Pancreas (tissue), 10 donors: ENCODE data around the gene TPPP3. TPM values are rescaled to one million over a fixed set of nuclear protein-coding genes. Genes with fewer than 3 reads are reported as not detected.

Experiments used
- ATAC-seq, 4 donors: fragments of 200-7000 bp; cut with Tn5 transposase; one replicate each; pipeline versions ENCODE4 v1.8.0 to v1.9.1; 2020; ENCODE audit warnings: mild to moderate bottlenecking in 4 of 4, moderate library complexity in 4 of 4
- DNase-seq, 6 donors: peaks; one replicate each; pipeline ENCODE4 v3.0.0-alpha.2; 2020
- FAIRE-seq: peaks from 2 replicates; lab custom pipeline; 2012; peaks lifted over from hg19 to GRCh38; lab: Jason Lieb, UNC
- H3K27ac ChIP-seq, 4 donors: fragments of 200-600 bp; sonication (generic); 1 replicate in 3 of 4; 2 replicates in 1 of 4; pipeline versions ENCODE4 v1.5.0 to v1.8.0; 2020
- H3K27me3 ChIP-seq, 4 donors: fragments of 200-600 bp; one replicate each; pipeline ENCODE4 v1.8.0; 2021
- H3K36me3 ChIP-seq, 3 donors: fragments of 200-600 bp; sonication (generic) in 1 of 3; one replicate each; pipeline versions ENCODE4 v1.5.0 to v1.8.0; 2020 to 2021
- H3K4me1 ChIP-seq, 3 donors: fragments of 200-600 bp; one replicate each; pipeline ENCODE4 v1.8.0; 2021
- H3K4me3 ChIP-seq, 4 donors: fragments of 200-600 bp; sonication (generic) in 2 of 4; one replicate each; pipeline versions ENCODE4 v1.5.0 to v1.8.0; 2020 to 2021
- H3K9me3 ChIP-seq, 4 donors: fragments of 200-600 bp; one replicate each; pipeline ENCODE4 v1.8.0; 2021
- CTCF ChIP-seq, 4 donors: fragments of 200-600 bp; sonication (generic) in 3 of 4; IDR thresholded peaks; one replicate each; pipeline versions ENCODE4 v1.5.0 to v1.8.0; 2021; ENCODE audit warnings: antibody characterized with exemption in 4 of 4
- WGBS, 2 donors: extraction: QIAGEN DNeasy Blood & Tissue Kit; methylation state at CpG; one replicate each; pipeline ENCODE4 v1.1.7; 2013; 5-methylcytosine and 5-hydroxymethylcytosine counted together
- intact Hi-C, 3 donors: fragments of 100-400 bp; cut with DNase I; formaldehyde crosslinking; loops; one replicate each; pipeline versions ENCODE4 v1.11.1 to v1.14.2; 2022
- polyA plus RNA-seq, 2 donors: library from polyadenylated mRNA; stranded (reverse); fragments of 200-250 nt; gene quantifications; one replicate each; pipeline ENCODE4 v1.2.3, GENCODE V29; 2013
- total RNA-seq, 6 donors: library from RNA; stranded (reverse); fragmentation: NEBNext Ultra II Directional in 4 of 6; extraction: Animal tissue kit (Norgen Biotek cat#: 25700) in 4 of 6; gene quantifications; one replicate each; pipeline versions ENCODE4 v1.2.1 to v1.2.4, GENCODE V29; 2021 to 2023
- donor health status: healthy with polysubstance abuse.
- donor health status: DM: no; HTN: no; CAD: no; lungs with moderate emphysema.
- donor health status: DM: no; HTN: no; CAD: no.
- donor health status: control.
- donor health status: control.
- donor health status: Bipolar disorder and iron deficiency.
- donor health status: DM: yes; HTN: yes; CAD: no.
- donor health status: DM: no; HTN: no; CAD: no.
- donor health status: DM: no; HTN: no; CAD: no.
- donor health status: DM: yes; HTN: yes; CAD: no.

Gene TPPP3
- total and polyA plus RNA-seq, 8 donors: 4.5 to 76.2 (median 10.6) TPM

- H3K36me3 ChIP-seq: no peaks in the 10 kb centered on the region
- no peak for FAIRE-seq
- H3K27me3 ChIP-seq: no peaks in the 10 kb centered on the region
- TF ChIP-seq CTCF (IDR thresholded peaks at IDR 0.05): no peak
- intact Hi-C loops: no loop called here
- H3K9me3 ChIP-seq: no peaks in the 10 kb centered on the region
- H3K27ac ChIP-seq: peak overlapping the region in 2 of 4 donors; percentile 15 to 21
- H3K4me3 ChIP-seq: no peak overlapping the region
- peak in 1 of 4 donors; percentile 20 for ATAC-seq
- WGBS, 2 donors: 62 to 63% methylated on average over 6 of the region's 6 CpGs
- peaks cover 0 to 7% (median 0%) of the 10 kb centered on the region in 3 donors for H3K4me1 ChIP-seq
- no peak for DNase-seq
Observed at GRCh38 chr16:67413978-67414911, 20.9 kb upstream of the TPPP3 start.

- intact Hi-C loops: no loop called here
- ATAC-seq (no peak), FAIRE-seq (no peak), DNase-seq (no peak)
- no peak overlapping the region for H3K4me3 ChIP-seq
- no peaks in the 10 kb centered on the region for H3K27me3 ChIP-seq
- peaks cover 0 to 7% (median 0%) of the 10 kb centered on the region in 3 donors for H3K4me1 ChIP-seq
- WGBS, 2 donors: 53 to 55% methylated on average over 2 of the region's 2 CpGs
- TF ChIP-seq CTCF (IDR thresholded peaks at IDR 0.05): no peak
- no peaks in the 10 kb centered on the region for H3K9me3 ChIP-seq
- H3K27ac ChIP-seq: no peak overlapping the region
- no peaks in the 10 kb centered on the region for H3K36me3 ChIP-seq
Observed at GRCh38 chr16:67412294-67412693, 19.0 kb upstream of the TPPP3 start.

- intact Hi-C loops: no loop called here
- Histone ChIP-seq H3K27ac (no peak overlapping the region), H3K36me3 (no peaks in the 10 kb centered on the region), H3K27me3 (no peaks in the 10 kb centered on the region), H3K9me3 (no peaks in the 10 kb centered on the region), H3K4me1 (peaks cover 0 to 7% (median 0%) of the 10 kb centered on the region in 3 donors), H3K4me3 (no peak overlapping the region)
- FAIRE-seq (no peak), ATAC-seq (no peak), DNase-seq (no peak)
- TF ChIP-seq CTCF (IDR thresholded peaks at IDR 0.05): no peak
- 90% methylated on average over 3 of the region's 3 CpGs for WGBS, 2 donors
Observed at GRCh38 chr16:67411339-67411738, 18.0 kb upstream of the TPPP3 start.

- ATAC-seq (no peak), FAIRE-seq (no peak), DNase-seq (no peak)
- no peak for TF ChIP-seq CTCF (IDR thresholded peaks at IDR 0.05)
- WGBS, 2 donors: 65 to 66% methylated on average over 9 of the region's 9 CpGs
- no peak overlapping the region for H3K27ac ChIP-seq
- no peaks in the 10 kb centered on the region for H3K27me3 ChIP-seq
- peaks cover 0 to 5% (median 3%) of the 10 kb centered on the region in 3 donors for H3K4me1 ChIP-seq
- H3K36me3 ChIP-seq: no peaks in the 10 kb centered on the region
- no peaks in the 10 kb centered on the region for H3K9me3 ChIP-seq
- H3K4me3 ChIP-seq: no peak overlapping the region
- intact Hi-C loops: no loop called here
Observed at GRCh38 chr16:67409631-67410030, 16.3 kb upstream of the TPPP3 start.
